ENCODE results near the gene BCLAF1. TPM values are rescaled to one million over a fixed set of nuclear protein-coding genes. Genes with fewer than 3 reads are reported as not detected.
A peak's percentile ranks its signal among the peaks of the same experiment; 100 is the strongest.

BCLAF1 gene
- total and polyA plus RNA-seq, 9 of the 15 experiments (the other 6 are each of a cell fraction or from before 2014, with no cell fraction given) = 65.4 to 286 (median 165) TPM

GRCh38 chr6:136251394-136251793 is 38.3 kb downstream of the BCLAF1 start (continued):
- TF ChIP-seq NCOR1 (IDR thresholded peaks at IDR 0.05) (peak; percentile 83), RBM25 (IDR thresholded peaks at IDR 0.05; ENCODE audit: low read depth, low read length, severe bottlenecking) (no peak), TRIM24 (IDR thresholded peaks at IDR 0.05) (peak in 1 of 2 experiments; percentile 13; a peak in 1 of 4 replicates), ZNF311 (CRISPR knock-in tag; IDR thresholded peaks at IDR 0.05) (no peak), PHB (CRISPR knock-in tag; IDR thresholded peaks at IDR 0.05) (no peak), BACH1 (tag; IDR thresholded peaks at IDR 0.05) (no peak), HES1 (IDR thresholded peaks at IDR 0.05; ENCODE audit: low read depth) (no peak), ZNF79 (CRISPR knock-in tag; IDR thresholded peaks at IDR 0.05; ENCODE audit: low read depth) (no peak), YBX1 (IDR thresholded peaks at IDR 0.05) (no peak), CUX1 (CRISPR knock-in tag; IDR thresholded peaks at IDR 0.05) (no peak), GABPA (tag; conservative IDR thresholded peaks at IDR 0.05; ENCODE audit: low read depth) (no peak), KAT7 (CRISPR knock-in tag; IDR thresholded peaks at IDR 0.05; ENCODE audit: borderline replicate concordance) (no peak), POLR2AphosphoS5 (IDR thresholded peaks at IDR 0.05; ENCODE audit: control insufficient read depth, insufficient read depth, low read depth, low read length) (peak; percentile 88), ATF2 (CRISPR knock-in tag; IDR thresholded peaks at IDR 0.05) (no peak), KDM1A (IDR thresholded peaks at IDR 0.05) (peak; percentile 99), HMGN3 (IDR thresholded peaks at IDR 0.05; ENCODE audit: borderline replicate concordance, extremely low read depth, insufficient read length, low read depth, low read length) (peak; percentile 33), ZNF23 (CRISPR knock-in tag; IDR thresholded peaks at IDR 0.05) (no peak), ARNT (IDR thresholded peaks at IDR 0.05) (peak in 1 of 2 experiments; percentile 84; a peak in 1 of 4 replicates)
